H1 (cell line): ENCODE results near the gene NSUN2. TPM values are rescaled to one million over a fixed set of nuclear protein-coding genes. Genes with fewer than 3 reads are reported as not detected.

ENCODE experiments used
- CTCF ChIA-PET: fragments of 300-600 bp; sonication (Branson Sonifier 250); formaldehyde crosslinking; loops from one replicate; lab custom pipeline; 2021; ENCODE audit not compliant: partially characterized antibody; lab: Charles Lee
- POLR2A ChIA-PET: fragments of 300-600 bp; sonication (Branson Sonifier 250); formaldehyde crosslinking; loops from one replicate; lab custom pipeline; 2021; ENCODE audit warnings: inconsistent platforms; ENCODE audit not compliant: partially characterized antibody; lab: Charles Lee
- DNase-seq, 2 experiments: peaks; one replicate each; pipeline versions ENCODE4 v3.0.0 to v3.0.0-alpha.2; 2010 to 2022; ENCODE audit warnings: low spot score in 2 of 2, low read depth in 1 of 2, mixed read lengths in 1 of 2
- FAIRE-seq: peaks from 2 replicates; lab custom pipeline; 2011; peaks lifted over from hg19 to GRCh38; lab: Jason Lieb, UNC
- H2AFZ ChIP-seq: 2 replicates; pipeline ENCODE4 v1.8.1; 2012; ENCODE audit warnings: low read length, inconsistent platforms
- H2AK5ac ChIP-seq: 2 replicates; pipeline ENCODE4 v1.6.1; 2013; ENCODE audit warnings: low read depth, low read length
- H2BK120ac ChIP-seq: replicated peaks from 2 replicates; pipeline ENCODE3; 2013; ENCODE audit warnings: low read depth, low read length, inconsistent platforms
- H2BK12ac ChIP-seq: 2 replicates; pipeline ENCODE4 v1.6.1; 2013; ENCODE audit warnings: low read depth, low read length
- H2BK15ac ChIP-seq: 2 replicates; pipeline ENCODE4 v1.6.1; 2013; ENCODE audit warnings: low read length
- H2BK20ac ChIP-seq: 2 replicates; pipeline ENCODE4 v1.6.1; 2013; ENCODE audit warnings: low read length
- H2BK5ac ChIP-seq: 2 replicates; pipeline ENCODE4 v1.6.1; 2013; ENCODE audit warnings: low read depth, low read length
- H3K14ac ChIP-seq: 2 replicates; pipeline ENCODE4 v1.6.1; 2013; ENCODE audit warnings: inconsistent platforms; ENCODE audit not compliant: insufficient read length
- H3K18ac ChIP-seq: 2 replicates; pipeline ENCODE4 v1.6.1; 2013; ENCODE audit warnings: low read length; ENCODE audit errors: extremely low read depth
- H3K23ac ChIP-seq: 2 replicates; pipeline ENCODE4 v1.6.1; 2013; ENCODE audit warnings: inconsistent platforms; ENCODE audit not compliant: insufficient read length
- H3K23me2 ChIP-seq: 2 replicates; pipeline ENCODE4 v1.6.1; 2013; ENCODE audit warnings: low read depth, low read length
- H3K27ac ChIP-seq: 2 replicates; pipeline ENCODE4 v1.6.1; 2011; ENCODE audit warnings: low read depth, low read length, inconsistent platforms
- H3K27me3 ChIP-seq, 4 experiments: replicated peaks in 1 of 4; 1 replicate in 1 of 4; 2 replicates in 3 of 4; pipeline versions ENCODE4 v1.6.1 to v1.8.1; 2011 to 2013; ENCODE audit warnings: low read length in 3 of 4, mild to moderate bottlenecking in 3 of 4, inconsistent platforms in 2 of 4, mixed read lengths in 2 of 4, moderate library complexity in 1 of 4; ENCODE audit not compliant: control insufficient read depth in 3 of 4, insufficient read depth in 3 of 4; ENCODE audit errors: extremely low read depth in 1 of 4
- H3K36me3 ChIP-seq, 4 experiments: 2 replicates each; pipeline versions ENCODE4 v1.6.1 to v1.8.1; 2011 to 2013; ENCODE audit warnings: mild to moderate bottlenecking in 4 of 4, low read length in 3 of 4, moderate library complexity in 2 of 4, control low read depth in 1 of 4, inconsistent platforms in 1 of 4; ENCODE audit not compliant: insufficient read depth in 4 of 4, control insufficient read depth in 2 of 4
- H3K4ac ChIP-seq: replicated peaks from 2 replicates; pipeline ENCODE3; 2013; ENCODE audit warnings: low read length, low read depth, mixed read lengths, inconsistent platforms; ENCODE audit not compliant: insufficient read length
- H3K4me1 ChIP-seq, 4 experiments: replicated peaks in 1 of 4; 1 replicate in 1 of 4; 2 replicates in 3 of 4; pipeline versions ENCODE4 v1.6.1 to v1.8.1; 2011 to 2013; ENCODE audit warnings: low read length in 3 of 4, inconsistent platforms in 2 of 4, mixed read lengths in 1 of 4; ENCODE audit not compliant: insufficient read depth in 4 of 4, control insufficient read depth in 3 of 4
- H3K4me2 ChIP-seq, 2 experiments: 2 replicates each; pipeline versions ENCODE4 v1.6.1 to v1.8.1; 2011 to 2013; ENCODE audit warnings: low read depth in 2 of 2, low read length in 2 of 2, control low read depth in 1 of 2, inconsistent platforms in 1 of 2, mild to moderate bottlenecking in 1 of 2; ENCODE audit not compliant: insufficient read depth in 1 of 2
- H3K4me3 ChIP-seq, 4 experiments: fragments of 200-600, 300-600 bp in 1 of 4; sonication (generic), shearing (Covaris generic), sonication (Bioruptor Twin) in 1 of 4; 2 replicates each; pipeline versions ENCODE4 v1.5.1 to v1.8.1; 2011 to 2016; ENCODE audit warnings: low read length in 4 of 4, low read depth in 3 of 4, control low read depth in 2 of 4, inconsistent platforms in 2 of 4, mild to moderate bottlenecking in 2 of 4, mixed read lengths in 1 of 4, moderate library complexity in 1 of 4; ENCODE audit not compliant: insufficient read depth in 2 of 4; ENCODE audit errors: extremely low read depth in 1 of 4
- H3K56ac ChIP-seq: replicated peaks from 2 replicates; pipeline ENCODE3; 2013; ENCODE audit warnings: low read depth, mild to moderate bottlenecking, mixed read lengths, low read length, inconsistent platforms; ENCODE audit not compliant: insufficient read length
- H3K79me1 ChIP-seq: 2 replicates; pipeline ENCODE4 v1.6.1; 2013; ENCODE audit warnings: low read depth, low read length, control low read depth
- H3K79me2 ChIP-seq, 2 experiments: 2 replicates each; pipeline versions ENCODE4 v1.6.1 to v1.8.1; 2012 to 2013; ENCODE audit warnings: low read length in 2 of 2, mild to moderate bottlenecking in 2 of 2, inconsistent platforms in 1 of 2; ENCODE audit not compliant: insufficient read depth in 2 of 2, control insufficient read depth in 1 of 2
- H3K9ac ChIP-seq, 4 experiments: replicated peaks in 1 of 4; 1 replicate in 1 of 4; 2 replicates in 3 of 4; pipeline versions ENCODE4 v1.6.1 to v1.8.1; 2011 to 2013; ENCODE audit warnings: low read depth in 3 of 4, low read length in 3 of 4, control low read depth in 2 of 4, mild to moderate bottlenecking in 2 of 4, moderate library complexity in 2 of 4, inconsistent platforms in 1 of 4; ENCODE audit errors: extremely low read depth in 1 of 4
- H3K9me3 ChIP-seq, 2 experiments: 2 replicates each; pipeline versions ENCODE4 v1.6.1 to v1.8.1; 2012 to 2013; ENCODE audit warnings: mild to moderate bottlenecking in 2 of 2, moderate library complexity in 2 of 2, control low read depth in 1 of 2, inconsistent platforms in 1 of 2, low read depth in 1 of 2, low read length in 1 of 2, mixed read lengths in 1 of 2; ENCODE audit not compliant: insufficient read depth in 2 of 2
- H4K20me1 ChIP-seq, 2 experiments: replicated peaks in 1 of 2; 2 replicates each; pipeline versions ENCODE3 to v1.8.1; 2011 to 2013; ENCODE audit warnings: inconsistent platforms in 2 of 2, low read length in 2 of 2, mild to moderate bottlenecking in 1 of 2; ENCODE audit not compliant: insufficient read depth in 2 of 2, control insufficient read depth in 1 of 2
- H4K5ac ChIP-seq: 2 replicates; pipeline ENCODE4 v1.6.1; 2013; ENCODE audit warnings: low read length, low read depth, mixed read lengths, inconsistent platforms; ENCODE audit not compliant: insufficient read length
- H4K8ac ChIP-seq: 2 replicates; pipeline ENCODE4 v1.8.0; 2013; ENCODE audit warnings: mild to moderate bottlenecking, moderate library complexity, low read length, inconsistent platforms; ENCODE audit not compliant: insufficient read depth; ENCODE audit errors: extremely low read depth
- H4K91ac ChIP-seq: replicated peaks from 2 replicates; pipeline ENCODE3; 2013; ENCODE audit warnings: low read length, mixed read lengths, inconsistent platforms; ENCODE audit not compliant: insufficient read length
- CEBPB ChIP-seq: IDR thresholded peaks from 2 replicates; pipeline ENCODE4 v1.6.1; 2012; ENCODE audit warnings: low read depth, low read length
- JUND ChIP-seq: IDR thresholded peaks from 2 replicates; pipeline ENCODE4 v1.6.1; 2011; ENCODE audit warnings: mild to moderate bottlenecking, improper control_type of control experiment, low read length
- KDM5A ChIP-seq: fragments of 200-600 bp; IDR thresholded peaks from 2 replicates; pipeline ENCODE4 v1.7.1; 2012; ENCODE audit warnings: mild to moderate bottlenecking, low read length, inconsistent platforms, mixed read lengths
- RXRA ChIP-seq: IDR thresholded peaks from 2 replicates; pipeline ENCODE4 v1.6.1; 2011; ENCODE audit warnings: low read depth, mild to moderate bottlenecking, low read length, moderate library complexity; ENCODE audit not compliant: insufficient read depth
- SAP30 ChIP-seq: fragments of 300-600 bp; sonication (generic); IDR thresholded peaks from 2 replicates; pipeline ENCODE4 v1.7.1; 2012; ENCODE audit warnings: low read length, moderate library complexity, mild to moderate bottlenecking, inconsistent platforms; ENCODE audit not compliant: insufficient read depth, insufficient replicate concordance
- ZNF274 ChIP-seq: IDR thresholded peaks from 2 replicates; pipeline ENCODE4 v1.7.0; 2012; ENCODE audit warnings: low read length, borderline replicate concordance; ENCODE audit errors: extremely low read depth
- WGBS, 2 experiments: shearing (Covaris generic) in 1 of 2; methylation state at CpG; one replicate each; pipeline versions ENCODE4 v1.1.6 to v1.1.7; 2013 to 2015; ENCODE audit warnings: low lambda C conversion rate in 2 of 2, mixed read lengths in 2 of 2, inconsistent platforms in 1 of 2, low coverage in 1 of 2, missing lambda C conversion rate in 1 of 2; ENCODE audit not compliant: insufficient replicate concordance in 2 of 2, insufficient coverage in 1 of 2, insufficient read length in 1 of 2; ENCODE audit errors: extremely low coverage in 1 of 2, missing lambda C conversion rate in 1 of 2; 5-methylcytosine and 5-hydroxymethylcytosine counted together
- polyA plus RNA-seq, 7 experiments: library from polyadenylated mRNA; depleted of rRNA in 3 of 7; stranded (reverse) in 5 of 7; unstranded in 2 of 7; fragments of >200 nt in 5 of 7; fragments of 200-250 nt in 2 of 7; gene quantifications; 1 replicate in 5 of 7; 2 replicates in 1 of 7; 4 replicates in 1 of 7; pipeline versions ENCODE4 v1.2.1 to v1.2.3, GENCODE V29; 2011 to 2013; ENCODE audit warnings: missing spikeins in 2 of 7, mixed read lengths in 2 of 7
- total RNA-seq: library from RNA; stranded (reverse); fragmentation: NEBNext Ultra II Directional; extraction: Animal tissue kit (Norgen Biotek cat#: 25700); gene quantifications from 2 replicates; pipeline ENCODE4 v1.2.1, GENCODE V29; 2021
- TF ChIP-seq, protein P1 (sequence below): IDR thresholded peaks from 2 replicates; pipeline ENCODE4 v1.6.1; 2011; ENCODE audit warnings: low read length, improper control_type of control experiment

The NSUN2 gene
- total and polyA plus RNA-seq, 2 of the 8 experiments (the other 6 are each of a cell fraction or from before 2014, with no cell fraction given), result 47.3 to 94.7 TPM

DNA sequence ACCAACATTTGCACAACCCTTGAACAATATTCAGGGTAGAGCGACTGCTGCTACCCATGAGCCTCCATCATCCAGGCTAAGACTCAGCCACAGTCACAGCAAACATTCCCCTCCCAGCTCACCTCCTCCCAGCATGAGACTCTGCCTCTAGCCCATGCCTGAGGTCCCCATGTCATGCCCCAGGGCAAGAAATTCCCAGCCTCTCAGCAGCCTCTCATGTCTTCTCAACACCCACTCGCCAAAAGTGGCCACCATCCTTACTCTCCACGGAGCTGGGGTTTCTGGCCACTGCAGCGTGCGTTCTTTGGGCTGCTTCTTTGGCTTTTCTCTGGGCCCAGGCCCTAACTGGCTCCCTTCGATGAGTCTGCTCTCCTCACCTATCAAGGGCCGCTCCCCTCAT lies 82.2 kb downstream of the NSUN2 start:
- Histone ChIP-seq H2BK20ac (no peak overlapping the region), H3K79me1 (no peaks in the 10 kb centered on the region), H3K9ac (no peak overlapping the region), H3K56ac (no peak overlapping the region), H3K23ac (no peak overlapping the region), H2AK5ac (no peak overlapping the region), H4K8ac (peak overlapping the region; percentile 68; the same call in 1 of the 2 replicates), H2BK12ac (no peak overlapping the region), H3K27ac (no peak overlapping the region), H4K20me1 (no peaks in the 10 kb centered on the region), H3K79me2 (no peaks in the 10 kb centered on the region), H4K91ac (no peak overlapping the region), H2AFZ (no peak overlapping the region), H3K27me3 (no peaks in the 10 kb centered on the region), H3K4ac (no peak overlapping the region), H3K9me3 (no peaks in the 10 kb centered on the region), H3K18ac (no peak overlapping the region), H3K4me2 (no peak overlapping the region), H2BK120ac (no peak overlapping the region), H3K36me3 (no peaks in the 10 kb centered on the region), H4K5ac (no peak overlapping the region), H2BK5ac (no peak overlapping the region), H3K23me2 (no peaks in the 10 kb centered on the region), H3K14ac (no peak overlapping the region), H3K4me3 (no peak overlapping the region), H3K4me1 (no peaks in the 10 kb centered on the region), H2BK15ac (no peak overlapping the region)
- FAIRE-seq, result no peak
- TF ChIP-seq KDM5A (no peak), SAP30 (no peak), ZNF274 (no peak), RXRA (no peak), CEBPB (no peak), JUND (no peak)
- TF ChIP-seq, protein P1, sequence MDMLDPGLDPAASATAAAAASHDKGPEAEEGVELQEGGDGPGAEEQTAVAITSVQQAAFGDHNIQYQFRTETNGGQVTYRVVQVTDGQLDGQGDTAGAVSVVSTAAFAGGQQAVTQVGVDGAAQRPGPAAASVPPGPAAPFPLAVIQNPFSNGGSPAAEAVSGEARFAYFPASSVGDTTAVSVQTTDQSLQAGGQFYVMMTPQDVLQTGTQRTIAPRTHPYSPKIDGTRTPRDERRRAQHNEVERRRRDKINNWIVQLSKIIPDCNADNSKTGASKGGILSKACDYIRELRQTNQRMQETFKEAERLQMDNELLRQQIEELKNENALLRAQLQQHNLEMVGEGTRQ, result no peak
- WGBS, 2 experiments, result 94% methylated on average over 7 of the region's 7 CpGs; no CpG with 5 or more reads in 1 of the 2 experiments
- CTCF ChIA-PET, result interaction anchor here (1.4 kb wide), 1 partner anchor 23 kb away, joined by 3 read pairs; no protein-coding TSS in a partner anchor
- DNase-seq, result no peak
- POLR2A ChIA-PET, result no interaction called here
